ENCODE data around the gene CFAP251. TPM values are rescaled to one million over a fixed set of nuclear protein-coding genes. Genes with fewer than 3 reads are reported as not detected.

CFAP251 gene
- total RNA-seq, 1 experiment from 2014 or later, result 17.9 TPM

- Histone ChIP-seq H4K20me1 (ENCODE audit: insufficient read depth, low read depth, low read length) (no peaks in the 10 kb centered on the region), H2AFZ (ENCODE audit: low read length) (0 out of 2 replicates have a peak overlapping the region, but pooled peaks have one; percentile 30), H3K9me2 (replicated peaks; ENCODE audit: insufficient read depth, low read length) (no peaks in the 10 kb centered on the region), H3K79me2 (ENCODE audit: low read length) (peaks cover 6% of the 10 kb centered on the region; the same call in 1 of the 2 replicates), H3K4me1 (ENCODE audit: low read length) (peaks cover 53% of the 10 kb centered on the region), H3K4me3 (ENCODE audit: low read length) (peak overlapping the region; percentile 28; the same call in 1 of the 2 replicates), H3K9me3 (ENCODE audit: low read length) (no peaks in the 10 kb centered on the region), H3K4me2 (ENCODE audit: low read depth, low read length, poor library complexity, severe bottlenecking) (peak overlapping the region; percentile 53), H3K27ac (ENCODE audit: low read length) (peak overlapping the region; percentile 99), H3K27me3 (ENCODE audit: low read length) (no peaks in the 10 kb centered on the region), H3K9ac (ENCODE audit: low read length) (peak overlapping the region; percentile 66), H3K36me3 (ENCODE audit: insufficient read depth, low read length) (no peaks in the 10 kb centered on the region)
- DNase-seq, result peak; percentile 49
These were observed 94.7 kb downstream of the CFAP251 start for GRCh38 chr12:122013136-122013535.

- no peaks in the 10 kb centered on the region for H3K36me3 ChIP-seq (ENCODE audit: insufficient read depth, low read length)
- H3K27me3 ChIP-seq (ENCODE audit: low read length), result no peaks in the 10 kb centered on the region
- peak overlapping the region; percentile 53 for H3K4me2 ChIP-seq (ENCODE audit: low read depth, low read length, poor library complexity, severe bottlenecking)
- peak overlapping the region; percentile 30 for H2AFZ ChIP-seq (ENCODE audit: low read length)
- DNase-seq, result peak; percentile 78
- H4K20me1 ChIP-seq (ENCODE audit: insufficient read depth, low read depth, low read length), result no peaks in the 10 kb centered on the region
- peak overlapping the region; percentile 28; the same call in 1 of the 2 replicates for H3K4me3 ChIP-seq (ENCODE audit: low read length)
- peak overlapping the region; percentile 66 for H3K9ac ChIP-seq (ENCODE audit: low read length)
- H3K27ac ChIP-seq (ENCODE audit: low read length), result peak overlapping the region; percentile 99
- H3K79me2 ChIP-seq (ENCODE audit: low read length), result peaks cover 8% of the 10 kb centered on the region; the same call in 1 of the 2 replicates
- H3K9me2 ChIP-seq (replicated peaks; ENCODE audit: insufficient read depth, low read length), result no peaks in the 10 kb centered on the region
- H3K9me3 ChIP-seq (ENCODE audit: low read length), result no peaks in the 10 kb centered on the region
- peaks cover 53% of the 10 kb centered on the region for H3K4me1 ChIP-seq (ENCODE audit: low read length)
These were observed 95.6 kb downstream of the CFAP251 start for GRCh38 chr12:122013791-122014590.

GRCh38 chr12:122014781-122015180 is 96.4 kb downstream of the CFAP251 start:
- Histone ChIP-seq H2AFZ (ENCODE audit: low read length) (no peak overlapping the region), H3K79me2 (ENCODE audit: low read length) (peaks cover 14% of the 10 kb centered on the region), H3K4me1 (ENCODE audit: low read length) (peaks cover 53% of the 10 kb centered on the region), H3K36me3 (ENCODE audit: insufficient read depth, low read length) (0 out of 2 replicates have a peak, but pooled peaks cover 3% of the 10 kb centered on the region), H3K9me3 (ENCODE audit: low read length) (0 out of 2 replicates have a peak, but pooled peaks cover 3% of the 10 kb centered on the region), H3K9me2 (replicated peaks; ENCODE audit: insufficient read depth, low read length) (no peaks in the 10 kb centered on the region), H3K4me3 (ENCODE audit: low read length) (peak overlapping the region; percentile 28; the same call in 1 of the 2 replicates), H3K27me3 (ENCODE audit: low read length) (no peaks in the 10 kb centered on the region), H4K20me1 (ENCODE audit: insufficient read depth, low read depth, low read length) (no peaks in the 10 kb centered on the region), H3K9ac (ENCODE audit: low read length) (peak overlapping the region; percentile 66), H3K4me2 (ENCODE audit: low read depth, low read length, poor library complexity, severe bottlenecking) (peak overlapping the region; percentile 53), H3K27ac (ENCODE audit: low read length) (peak overlapping the region; percentile 99)
- no peak for DNase-seq

GRCh38 chr12:122018457-122018856 is 100.1 kb downstream of the CFAP251 start:
- no peaks in the 10 kb centered on the region for H3K9me2 ChIP-seq (replicated peaks; ENCODE audit: insufficient read depth, low read length)
- H3K27me3 ChIP-seq (ENCODE audit: low read length), result no peaks in the 10 kb centered on the region
- peaks cover 10% of the 10 kb centered on the region; the same call in 1 of the 2 replicates for H3K36me3 ChIP-seq (ENCODE audit: insufficient read depth, low read length)
- H4K20me1 ChIP-seq (ENCODE audit: insufficient read depth, low read depth, low read length), result no peaks in the 10 kb centered on the region
- H3K27ac ChIP-seq (ENCODE audit: low read length), result peak overlapping the region; percentile 92
- no peak overlapping the region for H2AFZ ChIP-seq (ENCODE audit: low read length)
- peak; percentile 51 for DNase-seq
- no peak overlapping the region for H3K4me2 ChIP-seq (ENCODE audit: low read depth, low read length, poor library complexity, severe bottlenecking)
- H3K9me3 ChIP-seq (ENCODE audit: low read length), result 0 out of 2 replicates have a peak, but pooled peaks cover 3% of the 10 kb centered on the region
- H3K4me3 ChIP-seq (ENCODE audit: low read length), result no peak overlapping the region
- peak overlapping the region; percentile 2; the same call in 1 of the 2 replicates for H3K9ac ChIP-seq (ENCODE audit: low read length)
- H3K79me2 ChIP-seq (ENCODE audit: low read length), result peaks cover 34% of the 10 kb centered on the region
- peaks cover 50% of the 10 kb centered on the region for H3K4me1 ChIP-seq (ENCODE audit: low read length)

- Histone ChIP-seq H3K79me2 (ENCODE audit: low read length) (peaks cover 39% of the 10 kb centered on the region), H3K27me3 (ENCODE audit: low read length) (no peaks in the 10 kb centered on the region), H4K20me1 (ENCODE audit: insufficient read depth, low read depth, low read length) (no peaks in the 10 kb centered on the region), H2AFZ (ENCODE audit: low read length) (no peak overlapping the region), H3K9ac (ENCODE audit: low read length) (peak overlapping the region; percentile 2; the same call in 1 of the 2 replicates), H3K4me2 (ENCODE audit: low read depth, low read length, poor library complexity, severe bottlenecking) (peak overlapping the region; percentile 38), H3K4me3 (ENCODE audit: low read length) (peak overlapping the region; percentile 44), H3K9me3 (ENCODE audit: low read length) (0 out of 2 replicates have a peak, but pooled peaks cover 3% of the 10 kb centered on the region), H3K27ac (ENCODE audit: low read length) (peak overlapping the region; percentile 92), H3K4me1 (ENCODE audit: low read length) (peaks cover 49% of the 10 kb centered on the region), H3K36me3 (ENCODE audit: insufficient read depth, low read length) (peaks cover 14% of the 10 kb centered on the region; the same call in 1 of the 2 replicates), H3K9me2 (replicated peaks; ENCODE audit: insufficient read depth, low read length) (no peaks in the 10 kb centered on the region)
- DNase-seq, result peak; percentile 42
These were observed 100.5 kb downstream of the CFAP251 start for GRCh38 chr12:122018937-122019336.

- H3K27me3 ChIP-seq (ENCODE audit: low read length), result no peaks in the 10 kb centered on the region
- DNase-seq, result peak; percentile 77
- peak overlapping the region; percentile 75 for H3K4me2 ChIP-seq (ENCODE audit: low read depth, low read length, poor library complexity, severe bottlenecking)
- no peaks in the 10 kb centered on the region for H4K20me1 ChIP-seq (ENCODE audit: insufficient read depth, low read depth, low read length)
- H3K9me2 ChIP-seq (replicated peaks; ENCODE audit: insufficient read depth, low read length), result no peaks in the 10 kb centered on the region
- H3K9ac ChIP-seq (ENCODE audit: low read length), result peak overlapping the region; percentile 97
- peaks cover 52% of the 10 kb centered on the region for H3K4me1 ChIP-seq (ENCODE audit: low read length)
- peaks cover 56% of the 10 kb centered on the region for H3K79me2 ChIP-seq (ENCODE audit: low read length)
- peaks cover 14% of the 10 kb centered on the region; the same call in 1 of the 2 replicates for H3K36me3 ChIP-seq (ENCODE audit: insufficient read depth, low read length)
- 0 out of 2 replicates have a peak, but pooled peaks cover 3% of the 10 kb centered on the region for H3K9me3 ChIP-seq (ENCODE audit: low read length)
- H3K4me3 ChIP-seq (ENCODE audit: low read length), result peak overlapping the region; percentile 82
- H3K27ac ChIP-seq (ENCODE audit: low read length), result peak overlapping the region; percentile 92
- no peak overlapping the region for H2AFZ ChIP-seq (ENCODE audit: low read length)
These were observed 102.4 kb downstream of the CFAP251 start for GRCh38 chr12:122020795-122021192.

- Histone ChIP-seq H3K9ac (ENCODE audit: low read length) (peak overlapping the region; percentile 97), H3K4me2 (ENCODE audit: low read depth, low read length, poor library complexity, severe bottlenecking) (peak overlapping the region; percentile 75), H4K20me1 (ENCODE audit: insufficient read depth, low read depth, low read length) (0 out of 2 replicates have a peak, but pooled peaks cover under 1% of the 10 kb centered on the region), H3K4me3 (ENCODE audit: low read length) (peak overlapping the region; percentile 82), H3K9me2 (replicated peaks; ENCODE audit: insufficient read depth, low read length) (no peaks in the 10 kb centered on the region), H3K27ac (ENCODE audit: low read length) (peak overlapping the region; percentile 92), H3K36me3 (ENCODE audit: insufficient read depth, low read length) (peaks cover 14% of the 10 kb centered on the region; the same call in 1 of the 2 replicates), H3K4me1 (ENCODE audit: low read length) (peaks cover 56% of the 10 kb centered on the region), H3K9me3 (ENCODE audit: low read length) (0 out of 2 replicates have a peak, but pooled peaks cover 3% of the 10 kb centered on the region), H3K27me3 (ENCODE audit: low read length) (no peaks in the 10 kb centered on the region), H2AFZ (ENCODE audit: low read length) (no peak overlapping the region), H3K79me2 (ENCODE audit: low read length) (peaks cover 60% of the 10 kb centered on the region)
- peak; percentile 81 for DNase-seq
These were observed 102.9 kb downstream of the CFAP251 start for GRCh38 chr12:122021193-122021821.
